Uterus (tissue), 2 donors: ENCODE results near the gene DOK3.

Source experiments
- POLR2A ChIP-seq, 2 donors: fragments of 450-650 bp; IDR thresholded peaks; one replicate each; pipeline ENCODE4 v1.6.1; 2016; ENCODE audit warnings: antibody characterized with exemption in 2 of 2, mild to moderate bottlenecking in 1 of 2, moderate library complexity in 1 of 2
- TF ChIP-seq, protein P1 (sequence below), 4 experiments: fragments of 200-600 bp in 2 of 4; fragments of 450-650 bp in 2 of 4; sonication (generic) in 2 of 4; IDR thresholded peaks; one replicate each; pipeline ENCODE4 v1.5.1; 2016 to 2019; ENCODE audit warnings: antibody characterized with exemption in 4 of 4, mild to moderate bottlenecking in 2 of 4, moderate library complexity in 1 of 4

DNA sequence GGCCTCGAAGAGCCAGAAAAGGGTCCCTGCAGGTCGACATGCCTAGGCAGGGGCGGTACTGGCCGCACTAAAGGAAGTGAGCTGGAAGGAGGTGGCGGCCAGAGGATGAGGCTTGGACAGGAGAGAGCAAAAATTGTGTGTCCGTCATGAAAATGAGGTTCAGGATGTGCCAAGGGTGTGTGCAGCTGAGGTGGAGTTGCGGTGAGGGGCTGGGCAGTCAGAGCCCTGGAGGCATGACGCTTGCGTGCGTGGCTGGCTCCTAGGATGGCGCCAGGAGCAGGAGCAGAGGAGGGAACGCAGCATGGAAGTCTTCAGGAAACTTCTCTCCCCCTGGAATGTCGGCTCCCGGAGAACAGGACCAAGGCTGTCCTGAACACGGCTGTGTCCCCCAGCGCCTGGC, 6.7 kb downstream of the DOK3 start:
- TF ChIP-seq, protein P1, sequence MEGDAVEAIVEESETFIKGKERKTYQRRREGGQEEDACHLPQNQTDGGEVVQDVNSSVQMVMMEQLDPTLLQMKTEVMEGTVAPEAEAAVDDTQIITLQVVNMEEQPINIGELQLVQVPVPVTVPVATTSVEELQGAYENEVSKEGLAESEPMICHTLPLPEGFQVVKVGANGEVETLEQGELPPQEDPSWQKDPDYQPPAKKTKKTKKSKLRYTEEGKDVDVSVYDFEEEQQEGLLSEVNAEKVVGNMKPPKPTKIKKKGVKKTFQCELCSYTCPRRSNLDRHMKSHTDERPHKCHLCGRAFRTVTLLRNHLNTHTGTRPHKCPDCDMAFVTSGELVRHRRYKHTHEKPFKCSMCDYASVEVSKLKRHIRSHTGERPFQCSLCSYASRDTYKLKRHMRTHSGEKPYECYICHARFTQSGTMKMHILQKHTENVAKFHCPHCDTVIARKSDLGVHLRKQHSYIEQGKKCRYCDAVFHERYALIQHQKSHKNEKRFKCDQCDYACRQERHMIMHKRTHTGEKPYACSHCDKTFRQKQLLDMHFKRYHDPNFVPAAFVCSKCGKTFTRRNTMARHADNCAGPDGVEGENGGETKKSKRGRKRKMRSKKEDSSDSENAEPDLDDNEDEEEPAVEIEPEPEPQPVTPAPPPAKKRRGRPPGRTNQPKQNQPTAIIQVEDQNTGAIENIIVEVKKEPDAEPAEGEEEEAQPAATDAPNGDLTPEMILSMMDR (IDR thresholded peaks at IDR 0.05) = no peak
- TF ChIP-seq POLR2A (IDR thresholded peaks at IDR 0.05) = no peak
